ENCODE measurements around the gene CCNF.
"Not testable (repeated sequence)": the region's sequence is repeated elsewhere in the genome, so short reads cannot be mapped to it uniquely, and the experiment has no call there.

Gene CCNF, protein sequence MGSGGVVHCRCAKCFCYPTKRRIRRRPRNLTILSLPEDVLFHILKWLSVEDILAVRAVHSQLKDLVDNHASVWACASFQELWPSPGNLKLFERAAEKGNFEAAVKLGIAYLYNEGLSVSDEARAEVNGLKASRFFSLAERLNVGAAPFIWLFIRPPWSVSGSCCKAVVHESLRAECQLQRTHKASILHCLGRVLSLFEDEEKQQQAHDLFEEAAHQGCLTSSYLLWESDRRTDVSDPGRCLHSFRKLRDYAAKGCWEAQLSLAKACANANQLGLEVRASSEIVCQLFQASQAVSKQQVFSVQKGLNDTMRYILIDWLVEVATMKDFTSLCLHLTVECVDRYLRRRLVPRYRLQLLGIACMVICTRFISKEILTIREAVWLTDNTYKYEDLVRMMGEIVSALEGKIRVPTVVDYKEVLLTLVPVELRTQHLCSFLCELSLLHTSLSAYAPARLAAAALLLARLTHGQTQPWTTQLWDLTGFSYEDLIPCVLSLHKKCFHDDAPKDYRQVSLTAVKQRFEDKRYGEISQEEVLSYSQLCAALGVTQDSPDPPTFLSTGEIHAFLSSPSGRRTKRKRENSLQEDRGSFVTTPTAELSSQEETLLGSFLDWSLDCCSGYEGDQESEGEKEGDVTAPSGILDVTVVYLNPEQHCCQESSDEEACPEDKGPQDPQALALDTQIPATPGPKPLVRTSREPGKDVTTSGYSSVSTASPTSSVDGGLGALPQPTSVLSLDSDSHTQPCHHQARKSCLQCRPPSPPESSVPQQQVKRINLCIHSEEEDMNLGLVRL

GRCh38 chr16:2429034-2429770 lies at the start of gene CCNF:
Gene CCNF (plus strand): TSS chr16:2429447. CDS start chr16:2429482, 35 bp downstream.
- DNase-seq: peak; percentile 97

DNA sequence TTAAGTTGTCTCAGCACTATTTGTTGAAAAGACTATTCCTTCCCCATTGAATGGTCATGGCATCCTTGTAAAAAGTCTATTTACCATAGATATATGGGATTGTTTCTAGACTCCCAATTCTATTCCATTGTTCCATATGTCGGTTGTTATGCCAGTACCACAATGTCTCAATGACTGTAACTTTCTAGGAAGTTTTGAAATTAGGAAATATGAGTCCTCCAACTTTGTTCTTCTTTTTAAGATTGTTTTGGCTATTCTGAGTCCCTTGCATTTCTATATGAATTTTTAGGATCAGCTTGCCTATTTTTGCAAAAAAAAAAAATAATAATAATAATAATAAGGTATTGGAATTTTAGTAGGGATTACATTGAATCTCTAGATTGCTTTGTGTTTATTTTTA lies 45.7 kb upstream of the CCNF start:
- no peak for DNase-seq

DNA sequence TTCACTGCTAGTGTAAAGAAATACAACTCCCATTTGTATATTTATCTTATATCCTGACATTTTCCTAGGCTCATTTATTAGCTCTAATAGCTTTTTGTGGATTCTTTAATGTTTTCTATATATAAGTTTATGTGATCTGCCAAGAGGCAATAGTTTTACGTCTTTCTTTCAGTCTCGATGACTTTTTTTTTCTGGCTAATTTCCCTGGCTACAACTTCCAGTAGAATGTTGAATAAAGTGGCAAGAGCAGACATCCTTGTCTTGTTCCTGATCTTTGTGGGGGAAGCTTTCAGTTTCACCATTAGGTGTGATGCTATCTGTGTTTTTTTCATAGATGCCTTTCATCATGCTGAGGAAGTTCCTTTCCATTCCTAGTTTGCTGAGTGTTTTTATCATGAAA lies 44.8 kb upstream of the CCNF start:
- DNase-seq: peak; percentile 18

GRCh38 chr16:2385190-2385836 lies 43.9 kb upstream of the CCNF start:
- DNase-seq: no peak

DNA sequence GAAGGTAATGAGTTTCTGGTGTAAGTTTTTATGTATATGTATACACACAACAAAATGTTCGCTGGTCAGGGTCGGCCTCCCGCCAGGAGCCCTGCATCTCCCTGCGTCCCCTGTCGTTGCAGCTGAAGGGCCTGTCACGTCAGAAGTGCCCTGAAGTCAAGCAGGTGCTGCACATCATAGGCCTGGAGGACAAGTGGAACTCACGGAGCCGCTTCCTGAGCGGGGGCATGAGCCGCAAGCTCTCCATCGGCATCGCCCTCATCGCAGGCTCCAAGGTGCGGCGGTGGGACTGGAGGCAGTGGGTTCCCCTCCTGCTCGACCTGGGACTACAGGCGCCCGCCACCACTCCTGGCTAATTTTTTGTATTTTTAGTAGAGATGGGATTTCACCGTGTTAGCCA lies 43.3 kb upstream of the CCNF start:
- DNase-seq: not testable (repeated sequence)

DNA sequence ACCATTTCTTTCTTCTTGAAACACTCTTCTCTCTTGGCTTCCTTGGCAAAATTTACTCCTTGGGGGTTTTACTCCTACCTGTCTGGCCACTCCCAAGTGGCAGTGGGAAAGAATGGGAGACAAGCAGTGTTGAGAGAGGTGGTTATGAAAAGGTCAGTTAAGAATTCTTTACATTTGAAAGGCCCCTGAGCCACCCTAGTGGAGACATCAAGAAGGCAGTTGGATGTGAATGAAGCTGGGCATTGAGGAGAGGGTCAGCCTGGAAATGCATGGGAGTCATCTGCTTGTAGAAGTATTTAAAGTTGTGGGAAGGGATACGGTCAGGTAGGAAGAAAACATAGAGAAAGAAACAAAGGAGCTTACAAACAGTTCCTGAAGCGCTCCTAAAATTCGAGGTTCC lies 42.3 kb upstream of the CCNF start:
- DNase-seq: no peak

GRCh38 chr16:2388139-2388874 lies 40.9 kb upstream of the CCNF start:
- DNase-seq: no peak

DNA sequence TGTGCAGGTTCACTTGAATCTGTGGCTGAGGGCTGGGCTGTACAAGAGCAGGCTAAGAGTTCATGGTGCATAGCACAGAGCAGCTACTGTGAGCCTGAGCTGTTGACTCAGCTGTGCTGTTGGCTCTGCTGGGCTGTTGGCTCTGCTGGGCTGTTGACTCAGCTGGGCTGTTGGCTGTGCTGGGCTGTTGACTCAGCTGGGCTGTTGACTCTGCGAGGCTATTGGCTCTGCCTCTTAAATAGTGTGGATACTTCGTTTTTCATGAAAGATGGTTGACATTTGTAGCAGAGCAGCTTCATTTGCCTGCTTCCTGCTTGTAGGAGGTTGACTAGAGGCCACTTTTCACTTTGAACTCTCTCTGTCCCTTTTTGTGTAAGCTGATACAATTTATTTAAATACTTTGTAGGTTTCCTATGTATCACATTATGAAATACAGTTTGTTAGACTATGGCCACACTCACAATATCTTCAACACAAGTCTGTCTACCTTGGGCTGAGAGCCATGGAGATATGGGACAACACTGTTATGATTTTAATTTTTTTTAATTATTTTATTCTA lies 40.3 kb upstream of the CCNF start:
- no peak for DNase-seq

- no peak for DNase-seq
These were observed 37.2 kb upstream of the CCNF start for GRCh38 chr16:2392025-2392424.

- no peak for DNase-seq
These were observed 30.7 kb upstream of the CCNF start for GRCh38 chr16:2398520-2398919.

GRCh38 chr16:2404099-2404498 lies 25.1 kb upstream of the CCNF start:
- DNase-seq: peak; percentile 86

- DNase-seq: no peak
These were observed 14.2 kb upstream of the CCNF start for GRCh38 chr16:2415085-2415484.

GRCh38 chr16:2420035-2420434 lies 9.2 kb upstream of the CCNF start:
- DNase-seq: no peak

GRCh38 chr16:2422123-2422867 lies 7.0 kb upstream of the CCNF start:
- DNase-seq: no peak

DNA sequence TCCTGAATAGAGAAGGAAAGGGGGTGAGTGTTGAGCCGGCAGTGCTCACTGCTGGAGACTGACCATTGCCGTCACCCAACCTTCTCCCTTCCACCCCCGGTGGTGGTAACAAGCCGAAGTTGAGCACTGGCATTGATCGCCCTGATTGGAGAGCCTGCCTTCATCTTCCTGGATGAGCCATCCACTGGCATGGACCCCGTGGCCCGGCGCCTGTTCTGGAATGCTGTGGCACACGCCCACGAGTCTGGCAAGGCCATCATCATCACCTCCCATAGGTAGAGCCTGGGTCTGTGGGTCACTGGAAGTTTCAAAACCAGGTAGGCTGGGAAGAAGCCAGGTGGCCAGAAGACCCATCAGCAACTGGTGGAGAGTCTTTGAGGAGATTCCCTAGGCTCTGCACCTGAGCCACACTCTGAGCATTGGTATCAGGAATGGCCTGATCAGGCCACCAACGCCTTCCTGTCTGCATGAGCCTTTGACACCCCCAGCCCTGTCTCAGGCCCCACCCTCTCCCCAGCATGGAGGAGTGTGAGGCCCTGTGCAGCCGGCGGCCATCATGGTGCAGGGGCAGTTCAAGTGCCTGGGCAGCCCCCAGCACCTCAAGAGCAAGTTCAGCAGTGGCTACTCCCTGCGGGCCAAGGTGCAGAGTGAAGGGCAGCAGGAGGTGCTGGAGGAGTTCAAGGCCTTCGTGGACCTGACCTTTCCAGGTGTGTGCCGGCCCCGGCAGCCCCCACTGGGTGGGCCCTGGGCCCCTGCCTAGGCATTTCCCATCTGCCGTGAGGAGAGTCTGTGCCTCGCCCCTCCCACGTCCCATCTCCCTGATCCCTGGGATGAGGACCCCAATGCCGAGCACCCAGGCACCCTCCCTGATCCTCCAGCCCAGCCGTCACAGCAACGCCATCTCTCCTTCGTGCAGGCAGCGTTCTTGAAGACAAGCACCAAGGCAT lies 4.9 kb upstream of the CCNF start:
- DNase-seq: no peak

GRCh38 chr16:2425008-2425518 lies 4.2 kb upstream of the CCNF start:
- no peak for DNase-seq

DNA sequence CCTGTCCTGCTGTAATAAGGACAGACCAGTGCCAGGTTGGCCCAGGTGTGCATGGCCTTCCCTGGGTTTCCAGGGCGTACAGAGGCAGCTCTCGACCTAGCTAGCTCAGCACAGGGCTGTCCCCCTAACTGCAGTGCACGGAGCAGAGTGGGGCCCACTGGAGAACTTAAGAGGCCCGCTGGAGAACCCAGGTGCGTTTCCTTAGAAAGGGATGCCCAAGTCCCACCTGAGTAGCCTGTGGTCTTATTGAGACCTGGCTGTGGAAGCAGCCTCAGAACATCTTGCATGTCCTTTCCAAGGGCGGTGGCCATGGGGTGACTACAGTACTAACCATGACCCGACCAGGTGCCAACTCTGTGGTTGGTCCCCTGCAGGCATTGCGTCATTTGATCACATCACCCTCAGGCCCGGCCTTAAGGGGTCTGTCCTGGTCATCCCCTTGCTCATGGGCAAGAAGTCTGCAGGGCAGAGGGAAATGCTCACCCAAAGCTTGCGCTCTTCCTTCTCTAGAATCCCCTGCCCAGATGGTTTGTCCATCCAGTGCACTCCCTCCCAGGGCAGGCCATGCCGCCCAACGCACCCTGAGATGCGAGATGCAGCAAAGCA lies 3.3 kb upstream of the CCNF start:
- DNase-seq: no peak

DNA sequence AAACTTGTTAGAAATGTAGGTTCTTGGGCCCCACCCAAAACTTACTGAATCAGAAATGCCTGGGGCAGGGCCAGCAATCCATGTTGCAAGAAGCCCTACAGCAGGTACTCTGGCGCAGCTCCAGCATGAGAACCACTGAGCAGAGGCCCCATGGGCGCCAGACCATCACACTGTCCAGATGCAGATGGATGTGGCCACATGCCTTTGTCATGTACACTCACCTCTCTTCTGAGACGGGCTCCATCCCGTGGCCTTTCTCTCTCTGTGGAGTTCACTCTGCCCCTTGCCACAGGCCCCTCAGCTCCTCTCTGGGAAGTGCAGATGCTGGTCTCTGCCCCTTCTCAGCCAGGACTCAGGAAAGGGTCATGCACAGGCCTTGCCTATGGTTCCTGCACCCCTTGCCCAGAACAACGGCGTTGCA lies 2.3 kb upstream of the CCNF start:
- no peak for DNase-seq

GRCh38 chr16:2427526-2427925 lies 1.7 kb upstream of the CCNF start:
- no peak for DNase-seq
